ENCODE measurements around the gene TCL1A. TPM values are rescaled to one million over a fixed set of nuclear protein-coding genes. Genes with fewer than 3 reads are reported as not detected.
A peak's percentile ranks its signal among the peaks of the same experiment; 100 is the strongest.

Gene TCL1A
- total and polyA plus RNA-seq, 10 of the 15 experiments (the other 5 are each of a cell fraction or from before 2014, with no cell fraction given): 5.9 to 283 (median 113) TPM

GRCh38 chr14:95725685-95726336 lies 11.9 kb upstream of the TCL1A start (continued):
- TF ChIP-seq, protein P1, sequence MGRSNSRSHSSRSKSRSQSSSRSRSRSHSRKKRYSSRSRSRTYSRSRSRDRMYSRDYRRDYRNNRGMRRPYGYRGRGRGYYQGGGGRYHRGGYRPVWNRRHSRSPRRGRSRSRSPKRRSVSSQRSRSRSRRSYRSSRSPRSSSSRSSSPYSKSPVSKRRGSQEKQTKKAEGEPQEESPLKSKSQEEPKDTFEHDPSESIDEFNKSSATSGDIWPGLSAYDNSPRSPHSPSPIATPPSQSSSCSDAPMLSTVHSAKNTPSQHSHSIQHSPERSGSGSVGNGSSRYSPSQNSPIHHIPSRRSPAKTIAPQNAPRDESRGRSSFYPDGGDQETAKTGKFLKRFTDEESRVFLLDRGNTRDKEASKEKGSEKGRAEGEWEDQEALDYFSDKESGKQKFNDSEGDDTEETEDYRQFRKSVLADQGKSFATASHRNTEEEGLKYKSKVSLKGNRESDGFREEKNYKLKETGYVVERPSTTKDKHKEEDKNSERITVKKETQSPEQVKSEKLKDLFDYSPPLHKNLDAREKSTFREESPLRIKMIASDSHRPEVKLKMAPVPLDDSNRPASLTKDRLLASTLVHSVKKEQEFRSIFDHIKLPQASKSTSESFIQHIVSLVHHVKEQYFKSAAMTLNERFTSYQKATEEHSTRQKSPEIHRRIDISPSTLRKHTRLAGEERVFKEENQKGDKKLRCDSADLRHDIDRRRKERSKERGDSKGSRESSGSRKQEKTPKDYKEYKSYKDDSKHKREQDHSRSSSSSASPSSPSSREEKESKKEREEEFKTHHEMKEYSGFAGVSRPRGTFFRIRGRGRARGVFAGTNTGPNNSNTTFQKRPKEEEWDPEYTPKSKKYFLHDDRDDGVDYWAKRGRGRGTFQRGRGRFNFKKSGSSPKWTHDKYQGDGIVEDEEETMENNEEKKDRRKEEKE (IDR thresholded peaks at IDR 0.05): no peak
- peak; percentile 86 for TF ChIP-seq MEF2B (IDR thresholded peaks at IDR 0.05; ENCODE audit: partially characterized antibody, poor library complexity, severe bottlenecking)
- peak; percentile 94 for TF ChIP-seq TCF3 (IDR thresholded peaks at IDR 0.05; ENCODE audit: borderline replicate concordance, insufficient read depth, low read depth, low read length)
- peak; percentile 54 for TF ChIP-seq ZNF687 (IDR thresholded peaks at IDR 0.05)
- TF ChIP-seq NKRF (conservative IDR thresholded peaks at IDR 0.05): no peak
- peak; percentile 63 for TF ChIP-seq BCL3 (IDR thresholded peaks at IDR 0.05; ENCODE audit: borderline replicate concordance, insufficient read depth, low read depth, low read length, poor library complexity, severe bottlenecking)
- no peak for TF ChIP-seq EZH2 (IDR thresholded peaks at IDR 0.05; ENCODE audit: borderline replicate concordance, control insufficient read depth, low read depth, low read length)
- no peak for TF ChIP-seq RB1 (IDR thresholded peaks at IDR 0.05; ENCODE audit: borderline replicate concordance)
- no peak for TF ChIP-seq SMAD1 (IDR thresholded peaks at IDR 0.05; ENCODE audit: low read depth, partially characterized antibody)
- TF ChIP-seq KDM1A (IDR thresholded peaks at IDR 0.05; ENCODE audit: borderline replicate concordance): no peak
- TF ChIP-seq POU2F2 (IDR thresholded peaks at IDR 0.05; ENCODE audit: borderline replicate concordance, low read depth, low read length): peak; percentile 53; the same call in 2 of the 3 replicates
- TF ChIP-seq ZNF24 (IDR thresholded peaks at IDR 0.05): no peak
- no peak for TF ChIP-seq SMAD5 (IDR thresholded peaks at IDR 0.05; ENCODE audit: low read depth)
- no peak for TF ChIP-seq CREB1 (IDR thresholded peaks at IDR 0.05; ENCODE audit: low read depth)
- TF ChIP-seq IKZF1 (conservative IDR thresholded peaks at IDR 0.05): peak; percentile 40; the same call in 1 of the 2 replicates
- TF ChIP-seq SREBF1 (IDR thresholded peaks at IDR 0.05; ENCODE audit: low read length): no peak
- TF ChIP-seq ESRRA (IDR thresholded peaks at IDR 0.05; ENCODE audit: low read length): no peak

Data from GM12878 (cell line).